GM21515 (cell line): Measurements from ENCODE around the gene PRTFDC1.

Source experiments
- ATAC-seq: cut with Tn5 transposase; IDR thresholded peaks from one replicate; pipeline ENCODE4 v1.9.1; 2021; ENCODE audit not compliant: unreplicated experiment

The PRTFDC1 gene

GRCh38 chr10:24908793-24909423, 43.5 kb downstream of the PRTFDC1 start:
- no peak for ATAC-seq

GRCh38 chr10:24907956-24908355, 44.5 kb downstream of the PRTFDC1 start:
- ATAC-seq, result no peak

GRCh38 chr10:24906372-24906771, 46.0 kb downstream of the PRTFDC1 start:
- ATAC-seq, result no peak

GRCh38 chr10:24904824-24905223, 47.6 kb downstream of the PRTFDC1 start:
- no peak for ATAC-seq

- ATAC-seq, result no peak
These were observed 50.0 kb downstream of the PRTFDC1 start for GRCh38 chr10:24902400-24902728.

- peak; percentile 43 for ATAC-seq
These were observed 50.6 kb downstream of the PRTFDC1 start for GRCh38 chr10:24901686-24902399.

- ATAC-seq, result peak; percentile 78
These were observed 51.3 kb downstream of the PRTFDC1 start for GRCh38 chr10:24900888-24901685.

GRCh38 chr10:24899571-24899970, 52.8 kb downstream of the PRTFDC1 start:
- ATAC-seq, result no peak

- ATAC-seq, result no peak
These were observed 53.9 kb downstream of the PRTFDC1 start for GRCh38 chr10:24898501-24898900.

GRCh38 chr10:24897326-24897926, 55.0 kb downstream of the PRTFDC1 start:
- no peak for ATAC-seq

GRCh38 chr10:24894728-24895127, 57.7 kb downstream of the PRTFDC1 start:
- no peak for ATAC-seq

- ATAC-seq, result no peak
These were observed 58.1 kb downstream of the PRTFDC1 start for GRCh38 chr10:24894309-24894708.

GRCh38 chr10:24893127-24893526, 59.3 kb downstream of the PRTFDC1 start:
- ATAC-seq, result no peak

GRCh38 chr10:24891823-24892222, 60.6 kb downstream of the PRTFDC1 start:
- ATAC-seq, result no peak

- no peak for ATAC-seq
These were observed 62.8 kb downstream of the PRTFDC1 start for GRCh38 chr10:24889639-24890038.

- peak; percentile 13 for ATAC-seq
These were observed 64.6 kb downstream of the PRTFDC1 start for GRCh38 chr10:24887855-24888231.

- ATAC-seq, result no peak
These were observed 66.1 kb downstream of the PRTFDC1 start for GRCh38 chr10:24886290-24886680.

GRCh38 chr10:24885551-24886289, 66.7 kb downstream of the PRTFDC1 start:
- no peak for ATAC-seq

- ATAC-seq, result no peak
These were observed 67.6 kb downstream of the PRTFDC1 start for GRCh38 chr10:24884793-24885192.

- no peak for ATAC-seq
These were observed 68.1 kb downstream of the PRTFDC1 start for GRCh38 chr10:24884316-24884715.

- ATAC-seq, result no peak
These were observed 69.2 kb downstream of the PRTFDC1 start for GRCh38 chr10:24883176-24883575.
